IPS DF 6.9 (cell line): ENCODE measurements around the gene ERN2.
A peak's percentile ranks its signal among the peaks of the same experiment; 100 is the strongest.
"Not testable (repeated sequence)": the region's sequence is repeated elsewhere in the genome, so short reads cannot be mapped to it uniquely, and the experiment has no call there.

Experiments
- DNase-seq: peaks from one replicate; pipeline ENCODE4 v3.0.0-alpha.2; 2013; ENCODE audit warnings: low read depth, low spot score
- H3K27ac ChIP-seq: one replicate; pipeline ENCODE4 v1.5.1; 2013; ENCODE audit warnings: low read length, control low read depth
- H3K27me3 ChIP-seq: 2 replicates; pipeline ENCODE4 v1.6.1; 2013; ENCODE audit warnings: mild to moderate bottlenecking, low read length; ENCODE audit not compliant: control insufficient read depth, insufficient read depth
- H3K36me3 ChIP-seq: 2 replicates; pipeline ENCODE4 v1.6.1; 2013; ENCODE audit warnings: low read length; ENCODE audit not compliant: control insufficient read depth, insufficient read depth
- H3K4me1 ChIP-seq: 2 replicates; pipeline ENCODE4 v1.6.1; 2013; ENCODE audit warnings: low read length; ENCODE audit not compliant: control insufficient read depth, insufficient read depth
- H3K4me3 ChIP-seq: 2 replicates; pipeline ENCODE4 v1.5.1; 2013; ENCODE audit warnings: mild to moderate bottlenecking, low read length
- H3K9me3 ChIP-seq: 2 replicates; pipeline ENCODE4 v1.6.1; 2013; ENCODE audit warnings: low read length, inconsistent platforms; ENCODE audit not compliant: control insufficient read depth, insufficient read depth
- WGBS: extraction: QIAGEN DNeasy Blood & Tissue Kit; methylation state at CpG from one replicate; pipeline ENCODE4 v1.1.7; 2013; ENCODE audit warnings: mixed read lengths, missing lambda C conversion rate; ENCODE audit not compliant: insufficient read length, insufficient coverage; 5-methylcytosine and 5-hydroxymethylcytosine counted together

ERN2 gene

GRCh38 chr16:23712976-23713375, at the start of gene ERN2:
Gene ERN2 (minus strand): TSS chr16:23713222. CDS start chr16:23713187, 35 bp downstream.
- no CpG with 5 or more reads among the region's 37 CpGs for WGBS
- H3K27ac ChIP-seq = no peak within 1 kb of the TSS
- peaks cover 4% of the 10 kb centered on the region; the same call in 1 of the 2 replicates for H3K27me3 ChIP-seq
- H3K4me3 ChIP-seq = peak within 1 kb of the TSS; percentile 63
- no peaks in the 10 kb centered on the region for H3K36me3 ChIP-seq
- H3K4me1 ChIP-seq = no peaks in the 10 kb centered on the region
- H3K9me3 ChIP-seq = no peaks in the 10 kb centered on the region
- DNase-seq = no peak

GRCh38 chr16:23757937-23758619, 45.1 kb upstream of the ERN2 start:
- no peak for DNase-seq
- no peak overlapping the region for H3K27ac ChIP-seq
- H3K4me3 ChIP-seq = no peak overlapping the region
- WGBS = no CpG with 5 or more reads among the region's 6 CpGs
- H3K27me3 ChIP-seq = peaks cover 6% of the 10 kb centered on the region; the same call in 1 of the 2 replicates
- H3K4me1 ChIP-seq = no peaks in the 10 kb centered on the region
- no peaks in the 10 kb centered on the region; the same call in 1 of the 2 replicates for H3K36me3 ChIP-seq
- no peaks in the 10 kb centered on the region for H3K9me3 ChIP-seq

- no CpG with 5 or more reads among the region's 9 CpGs for WGBS
- no peak overlapping the region for H3K27ac ChIP-seq
- peaks cover 6% of the 10 kb centered on the region; the same call in 1 of the 2 replicates for H3K27me3 ChIP-seq
- DNase-seq = no peak
- no peaks in the 10 kb centered on the region for H3K4me1 ChIP-seq
- no peaks in the 10 kb centered on the region; the same call in 1 of the 2 replicates for H3K36me3 ChIP-seq
- no peak overlapping the region for H3K4me3 ChIP-seq
- H3K9me3 ChIP-seq = no peaks in the 10 kb centered on the region
Observed at GRCh38 chr16:23757116-23757515, 44.1 kb upstream of the ERN2 start.

GRCh38 chr16:23755484-23755809, 42.4 kb upstream of the ERN2 start:
- no peak overlapping the region; the same call in 1 of the 2 replicates for H3K4me3 ChIP-seq
- no peaks in the 10 kb centered on the region for H3K4me1 ChIP-seq
- no peaks in the 10 kb centered on the region; the same call in 1 of the 2 replicates for H3K36me3 ChIP-seq
- no peak for DNase-seq
- no CpG with 5 or more reads among the region's 15 CpGs for WGBS
- H3K27ac ChIP-seq = no peak overlapping the region
- peaks cover 6% of the 10 kb centered on the region; the same call in 1 of the 2 replicates for H3K27me3 ChIP-seq
- no peaks in the 10 kb centered on the region for H3K9me3 ChIP-seq

GRCh38 chr16:23754594-23755483, 41.8 kb upstream of the ERN2 start, which contains the start of gene CHP2:
Gene CHP2 (plus strand): TSS chr16:23755026. CDS start chr16:23755050, 24 bp downstream.
- no CpG with 5 or more reads among the region's 80 CpGs for WGBS
- Histone ChIP-seq H3K4me3 (peak within 1 kb of the TSS; percentile 67; the same call in 1 of the 2 replicates), H3K27ac (no peak within 1 kb of the TSS), H3K4me1 (no peaks in the 10 kb centered on the region), H3K36me3 (no peaks in the 10 kb centered on the region; the same call in 1 of the 2 replicates), H3K9me3 (no peaks in the 10 kb centered on the region), H3K27me3 (peaks cover 6% of the 10 kb centered on the region; the same call in 1 of the 2 replicates)
- no peak for DNase-seq

GRCh38 chr16:23753908-23754593, 41.0 kb upstream of the ERN2 start:
- WGBS = no CpG with 5 or more reads among the region's 17 CpGs
- Histone ChIP-seq H3K4me3 (peak overlapping the region; percentile 67; the same call in 1 of the 2 replicates), H3K27me3 (peaks cover 6% of the 10 kb centered on the region; the same call in 1 of the 2 replicates), H3K4me1 (no peaks in the 10 kb centered on the region), H3K36me3 (no peaks in the 10 kb centered on the region; the same call in 1 of the 2 replicates), H3K9me3 (no peaks in the 10 kb centered on the region), H3K27ac (no peak overlapping the region)
- no peak for DNase-seq

GRCh38 chr16:23751053-23751452, 38.0 kb upstream of the ERN2 start:
- no CpG with 5 or more reads among the region's 1 CpG for WGBS
- not testable (repeated sequence) for H3K36me3 ChIP-seq, H3K27me3 ChIP-seq, H3K9me3 ChIP-seq, H3K4me1 ChIP-seq, H3K27ac ChIP-seq, H3K4me3 ChIP-seq, DNase-seq

GRCh38 chr16:23748630-23749029, 35.6 kb upstream of the ERN2 start:
- Histone ChIP-seq H3K27me3 (no peaks in the 10 kb centered on the region), H3K9me3 (no peaks in the 10 kb centered on the region), H3K4me1 (no peaks in the 10 kb centered on the region), H3K27ac (no peak overlapping the region), H3K36me3 (no peaks in the 10 kb centered on the region), H3K4me3 (no peak overlapping the region)
- DNase-seq = no peak
- WGBS = no CpG with 5 or more reads among the region's 1 CpG

GRCh38 chr16:23745263-23745662, 32.2 kb upstream of the ERN2 start:
- WGBS = no CpG with 5 or more reads among the region's 4 CpGs
- H3K27me3 ChIP-seq = no peaks in the 10 kb centered on the region
- no peak overlapping the region for H3K27ac ChIP-seq
- DNase-seq = no peak
- no peaks in the 10 kb centered on the region for H3K9me3 ChIP-seq
- H3K4me3 ChIP-seq = no peak overlapping the region
- H3K4me1 ChIP-seq = no peaks in the 10 kb centered on the region; the same call in 1 of the 2 replicates
- H3K36me3 ChIP-seq = no peaks in the 10 kb centered on the region

GRCh38 chr16:23742766-23743165, 29.7 kb upstream of the ERN2 start:
- Histone ChIP-seq H3K36me3 (no peaks in the 10 kb centered on the region), H3K27me3 (no peaks in the 10 kb centered on the region), H3K4me1 (no peaks in the 10 kb centered on the region; the same call in 1 of the 2 replicates), H3K27ac (no peak overlapping the region), H3K9me3 (no peaks in the 10 kb centered on the region), H3K4me3 (no peak overlapping the region)
- DNase-seq = no peak
- WGBS = no CpG with 5 or more reads among the region's 4 CpGs
